Esophagus muscularis mucosa (tissue), 4 donors: ENCODE measurements around the gene NUDT1.

Experiments
- EP300 ChIP-seq: sonication (generic); formaldehyde crosslinking; IDR thresholded peaks from one replicate; pipeline ENCODE4 v1.6.1; 2017; ENCODE audit warnings: antibody characterized with exemption
- POLR2A ChIP-seq: fragments of 450-650 bp; IDR thresholded peaks from one replicate; pipeline ENCODE4 v1.6.1; 2017; ENCODE audit warnings: antibody characterized with exemption, moderate library complexity, mild to moderate bottlenecking, low read depth
- POLR2AphosphoS5 ChIP-seq, 2 donors: sonication (generic); formaldehyde crosslinking; IDR thresholded peaks; one replicate each; pipeline ENCODE4 v1.6.1; 2017; ENCODE audit warnings: antibody characterized with exemption in 2 of 2
- TF ChIP-seq, protein P1 (sequence below), 3 experiments: fragments of 200-600 bp in 2 of 3; fragments of 450-650 bp in 1 of 3; sonication (generic) in 2 of 3; IDR thresholded peaks; one replicate each; pipeline ENCODE4 v1.5.1; 2017 to 2019; ENCODE audit warnings: antibody characterized with exemption in 3 of 3, mild to moderate bottlenecking in 2 of 3, moderate library complexity in 1 of 3

DNA sequence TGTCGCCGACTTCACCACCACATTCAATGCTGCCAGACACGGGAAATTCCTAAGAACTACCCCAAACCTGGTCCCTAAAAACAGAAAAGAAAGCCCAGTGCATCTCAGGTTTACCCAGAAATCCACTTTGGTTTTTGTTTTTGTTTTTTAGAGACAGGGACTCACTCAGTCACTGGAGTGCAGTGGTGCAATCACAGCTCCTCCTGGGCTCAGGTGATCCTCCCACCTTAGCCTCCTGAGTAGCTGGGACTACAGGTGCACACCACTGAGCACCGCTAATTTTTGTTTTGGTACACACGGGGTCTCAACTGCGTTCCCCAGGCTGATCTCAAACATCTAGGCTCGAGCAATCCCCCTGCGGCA lies 32.1 kb upstream of the NUDT1 start:
- TF ChIP-seq, protein P1, sequence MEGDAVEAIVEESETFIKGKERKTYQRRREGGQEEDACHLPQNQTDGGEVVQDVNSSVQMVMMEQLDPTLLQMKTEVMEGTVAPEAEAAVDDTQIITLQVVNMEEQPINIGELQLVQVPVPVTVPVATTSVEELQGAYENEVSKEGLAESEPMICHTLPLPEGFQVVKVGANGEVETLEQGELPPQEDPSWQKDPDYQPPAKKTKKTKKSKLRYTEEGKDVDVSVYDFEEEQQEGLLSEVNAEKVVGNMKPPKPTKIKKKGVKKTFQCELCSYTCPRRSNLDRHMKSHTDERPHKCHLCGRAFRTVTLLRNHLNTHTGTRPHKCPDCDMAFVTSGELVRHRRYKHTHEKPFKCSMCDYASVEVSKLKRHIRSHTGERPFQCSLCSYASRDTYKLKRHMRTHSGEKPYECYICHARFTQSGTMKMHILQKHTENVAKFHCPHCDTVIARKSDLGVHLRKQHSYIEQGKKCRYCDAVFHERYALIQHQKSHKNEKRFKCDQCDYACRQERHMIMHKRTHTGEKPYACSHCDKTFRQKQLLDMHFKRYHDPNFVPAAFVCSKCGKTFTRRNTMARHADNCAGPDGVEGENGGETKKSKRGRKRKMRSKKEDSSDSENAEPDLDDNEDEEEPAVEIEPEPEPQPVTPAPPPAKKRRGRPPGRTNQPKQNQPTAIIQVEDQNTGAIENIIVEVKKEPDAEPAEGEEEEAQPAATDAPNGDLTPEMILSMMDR (IDR thresholded peaks at IDR 0.05) = no peak
- no peak for TF ChIP-seq EP300
- no peak for TF ChIP-seq POLR2AphosphoS5 (IDR thresholded peaks at IDR 0.05)
- TF ChIP-seq POLR2A = no peak
